NT2/D1 (cell line): ENCODE results near the gene FAM209A.

Experiments used
- SUZ12 ChIP-seq: IDR thresholded peaks from 2 replicates; pipeline ENCODE4 v1.6.1; 2011; ENCODE audit not compliant: insufficient read length, insufficient read depth; ENCODE audit errors: extremely low read depth
- YY1 ChIP-seq: IDR thresholded peaks from 2 replicates; pipeline ENCODE4 v1.6.1; 2011; ENCODE audit not compliant: insufficient read length, insufficient read depth
- ZNF274 ChIP-seq: IDR thresholded peaks from 2 replicates; pipeline ENCODE4 v1.6.1; 2011; ENCODE audit warnings: mild to moderate bottlenecking, low read depth, low read length

DNA sequence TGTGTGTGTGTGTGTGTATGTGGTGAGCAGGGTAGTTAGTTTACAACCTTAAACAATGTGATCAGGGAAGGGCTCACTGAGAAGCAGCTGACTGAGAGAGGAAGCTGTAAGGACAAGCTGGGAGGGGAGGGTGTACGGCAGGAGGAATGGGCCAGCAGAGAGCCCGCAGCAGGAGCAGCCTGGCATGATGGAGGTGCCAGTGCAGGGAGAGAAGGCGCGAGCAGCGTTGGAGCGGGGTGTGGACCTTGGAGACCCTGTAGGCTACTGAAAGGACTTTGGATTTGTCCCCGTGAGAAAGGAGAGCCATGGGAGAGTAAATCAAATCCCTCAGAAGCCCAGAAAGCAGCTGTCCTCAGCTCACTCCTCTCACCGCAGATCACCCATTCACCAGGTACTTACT is 27.0 kb downstream of the FAM209A start:
- no peak for TF ChIP-seq ZNF274
- no peak for TF ChIP-seq YY1
- no peak for TF ChIP-seq SUZ12
